GM20000 (cell line): ENCODE data around the gene PYHIN1.

Source experiments
- DNase-seq: peaks from one replicate; pipeline ENCODE4 v3.0.0; 2012; ENCODE audit warnings: low spot score
- TF ChIP-seq, protein P1 (sequence below): IDR thresholded peaks from 2 replicates; pipeline ENCODE4 v1.5.1; 2012; ENCODE audit warnings: mild to moderate bottlenecking, control low read depth; ENCODE audit errors: extremely low read depth, missing control alignments

Gene PYHIN1

GRCh38 chr1:158996998-158997397 is 65.6 kb downstream of the PYHIN1 start:
- no peak for DNase-seq
- TF ChIP-seq, protein P1, sequence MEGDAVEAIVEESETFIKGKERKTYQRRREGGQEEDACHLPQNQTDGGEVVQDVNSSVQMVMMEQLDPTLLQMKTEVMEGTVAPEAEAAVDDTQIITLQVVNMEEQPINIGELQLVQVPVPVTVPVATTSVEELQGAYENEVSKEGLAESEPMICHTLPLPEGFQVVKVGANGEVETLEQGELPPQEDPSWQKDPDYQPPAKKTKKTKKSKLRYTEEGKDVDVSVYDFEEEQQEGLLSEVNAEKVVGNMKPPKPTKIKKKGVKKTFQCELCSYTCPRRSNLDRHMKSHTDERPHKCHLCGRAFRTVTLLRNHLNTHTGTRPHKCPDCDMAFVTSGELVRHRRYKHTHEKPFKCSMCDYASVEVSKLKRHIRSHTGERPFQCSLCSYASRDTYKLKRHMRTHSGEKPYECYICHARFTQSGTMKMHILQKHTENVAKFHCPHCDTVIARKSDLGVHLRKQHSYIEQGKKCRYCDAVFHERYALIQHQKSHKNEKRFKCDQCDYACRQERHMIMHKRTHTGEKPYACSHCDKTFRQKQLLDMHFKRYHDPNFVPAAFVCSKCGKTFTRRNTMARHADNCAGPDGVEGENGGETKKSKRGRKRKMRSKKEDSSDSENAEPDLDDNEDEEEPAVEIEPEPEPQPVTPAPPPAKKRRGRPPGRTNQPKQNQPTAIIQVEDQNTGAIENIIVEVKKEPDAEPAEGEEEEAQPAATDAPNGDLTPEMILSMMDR = no peak

- TF ChIP-seq, protein P1 = no peak
- no peak for DNase-seq
Observed at GRCh38 chr1:158998037-158998780, 66.9 kb downstream of the PYHIN1 start.

- TF ChIP-seq, protein P1 = peak; percentile 68
- peak; percentile 41 for DNase-seq
Observed at GRCh38 chr1:158998781-158999161, 67.4 kb downstream of the PYHIN1 start.

GRCh38 chr1:158999316-159000069 is 68.1 kb downstream of the PYHIN1 start:
- TF ChIP-seq, protein P1 = no peak
- no peak for DNase-seq

DNA sequence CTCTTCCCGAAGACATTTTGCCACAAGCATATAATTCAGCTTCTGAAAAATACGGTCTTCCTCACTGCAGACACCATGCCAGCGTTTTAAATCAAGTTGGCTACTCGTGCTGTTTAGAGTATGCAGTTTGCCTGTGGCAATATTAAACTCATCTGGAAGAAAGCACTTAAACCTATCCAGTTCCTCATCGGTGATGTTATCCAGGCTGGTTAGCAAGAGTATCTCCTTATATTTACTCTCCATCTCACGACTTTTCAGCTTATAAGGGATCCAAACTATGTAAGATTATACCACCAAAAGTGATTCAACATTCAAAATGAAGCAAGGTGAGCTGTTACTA is 68.7 kb downstream of the PYHIN1 start:
- TF ChIP-seq, protein P1 = no peak
- no peak for DNase-seq

- TF ChIP-seq, protein P1 = no peak
- DNase-seq = no peak
Observed at GRCh38 chr1:159000625-159001024, 69.3 kb downstream of the PYHIN1 start.

DNA sequence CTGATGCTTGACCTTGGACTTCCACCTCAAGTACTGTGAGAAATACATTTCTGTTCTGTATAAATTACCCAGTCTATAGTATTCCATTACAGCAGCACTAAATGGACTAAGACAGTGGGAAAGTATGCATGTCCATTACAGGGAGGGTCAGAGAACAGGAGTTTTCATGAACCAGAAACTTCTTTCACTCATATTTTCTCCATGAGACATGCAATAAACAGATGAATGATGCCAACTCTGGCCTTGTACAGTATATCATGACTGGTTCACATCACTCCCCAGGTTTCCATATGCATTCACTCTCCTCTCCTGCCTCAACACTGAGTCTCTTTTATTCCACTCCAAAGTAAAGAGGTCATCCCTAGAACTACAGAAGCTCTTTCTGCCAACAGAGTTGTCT is 73.8 kb downstream of the PYHIN1 start:
- DNase-seq = no peak
- TF ChIP-seq, protein P1 = no peak
